GM23338 (cell line): Measurements from ENCODE around the gene RALY. TPM values are rescaled to one million over a fixed set of nuclear protein-coding genes. Genes with fewer than 3 reads are reported as not detected.

Experiments used
- ATAC-seq: fragments of 200-7000 bp; cut with Tn5 transposase; 3 replicates; pipeline ENCODE4 v1.9.1; 2020
- DNase-seq: peaks from one replicate; pipeline ENCODE4 v3.0.0-alpha.2; 2015; ENCODE audit warnings: low spot score
- H2AFZ ChIP-seq: fragments of 200-600 bp; sonication (generic); 2 replicates; pipeline ENCODE4 v1.8.0; 2016; ENCODE audit warnings: antibody characterized with exemption, mild to moderate bottlenecking, moderate library complexity
- H3F3A ChIP-seq: fragments of 200-600 bp; sonication (generic); replicated peaks from 2 replicates; pipeline ENCODE4 v1.8.0; 2017; ENCODE audit warnings: antibody characterized with exemption, mixed run types, low read depth
- H3K27ac ChIP-seq: fragments of 200-600 bp; sonication (generic); 2 replicates; pipeline ENCODE4 v1.6.1; 2016; ENCODE audit warnings: low read depth
- H3K27me3 ChIP-seq: fragments of 200-600 bp; sonication (generic); 2 replicates; pipeline ENCODE4 v1.8.0; 2016; ENCODE audit warnings: mild to moderate bottlenecking, mixed run types, moderate library complexity; ENCODE audit not compliant: insufficient read depth
- H3K36me3 ChIP-seq: fragments of 200-600 bp; sonication (generic); 2 replicates; pipeline ENCODE4 v1.8.0; 2016; ENCODE audit warnings: mild to moderate bottlenecking; ENCODE audit not compliant: insufficient read depth
- H3K4me1 ChIP-seq: fragments of 200-600 bp; sonication (generic); 2 replicates; pipeline ENCODE4 v1.8.0; 2016; ENCODE audit warnings: mild to moderate bottlenecking, moderate library complexity; ENCODE audit not compliant: insufficient read depth
- H3K4me2 ChIP-seq: fragments of 200-600 bp; sonication (generic); 2 replicates; pipeline ENCODE4 v1.7.1; 2017; ENCODE audit warnings: mixed run types
- H3K4me3 ChIP-seq: fragments of 200-600 bp; sonication (generic); 2 replicates; pipeline ENCODE4 v1.6.1; 2016; ENCODE audit warnings: mixed run types
- H3K79me2 ChIP-seq: fragments of 200-600 bp; sonication (generic); replicated peaks from 2 replicates; pipeline ENCODE4 v1.8.0; 2017; ENCODE audit warnings: mild to moderate bottlenecking; ENCODE audit not compliant: insufficient read depth
- H3K9me2 ChIP-seq: fragments of 200-600 bp; sonication (generic); 2 replicates; pipeline ENCODE4 v1.8.0; 2017; ENCODE audit not compliant: insufficient read depth
- H4K20me1 ChIP-seq: fragments of 200-600 bp; sonication (generic); replicated peaks from 2 replicates; pipeline ENCODE4 v1.8.0; 2017; ENCODE audit warnings: mild to moderate bottlenecking; ENCODE audit not compliant: insufficient read depth
- H3K27ac Mint-ChIP-seq: 2 replicates; pipeline ENCODE4 v1.8.0; 2020; ENCODE audit warnings: inconsistent platforms, mild to moderate bottlenecking, moderate library complexity, mixed read lengths
- H3K27me3 Mint-ChIP-seq: 3 replicates; pipeline ENCODE4 v1.8.0; 2022; ENCODE audit warnings: low read depth, mild to moderate bottlenecking, moderate library complexity, mixed read lengths, inconsistent platforms; ENCODE audit not compliant: insufficient read depth, poor library complexity
- H3K36me3 Mint-ChIP-seq: 3 replicates; pipeline ENCODE4 v1.8.0; 2021; ENCODE audit warnings: low read depth, mild to moderate bottlenecking, inconsistent platforms, moderate library complexity, mixed read lengths
- H3K4me1 Mint-ChIP-seq: 3 replicates; pipeline ENCODE4 v1.8.0; 2020; ENCODE audit warnings: mild to moderate bottlenecking, inconsistent platforms, mixed read lengths
- H3K4me3 Mint-ChIP-seq: 3 replicates; pipeline ENCODE4 v1.8.0; 2021; ENCODE audit warnings: moderate library complexity, mild to moderate bottlenecking, inconsistent platforms, mixed read lengths
- H3K9me3 Mint-ChIP-seq: 3 replicates; pipeline ENCODE4 v1.8.0; 2020; ENCODE audit warnings: moderate library complexity, mild to moderate bottlenecking, inconsistent platforms, mixed read lengths
- CREB1 ChIP-seq: fragments of 250-450 bp; sonication (Bioruptor Pico); IDR thresholded peaks from 2 replicates; pipeline ENCODE4 v1.5.0; 2020; ENCODE audit warnings: low read depth, mild to moderate bottlenecking, moderate library complexity
- CTCF ChIP-seq, 2 experiments: fragments of 200-600 bp in 1 of 2; sonication (generic) in 1 of 2; conservative IDR thresholded peaks; 2 replicates each; pipeline versions ENCODE4 v1.5.1 to v1.6.1; 2016 to 2017; ENCODE audit warnings: antibody characterized with exemption in 2 of 2, low read depth in 2 of 2, mild to moderate bottlenecking in 2 of 2, moderate library complexity in 1 of 2
- ETS1 ChIP-seq: IDR thresholded peaks from 2 replicates; pipeline ENCODE4 v1.6.1; 2016; ENCODE audit warnings: antibody characterized with exemption
- EZH2 ChIP-seq: fragments of 200-600 bp; sonication (generic); IDR thresholded peaks from one replicate; pipeline ENCODE4 v1.8.0; 2017; ENCODE audit warnings: antibody characterized with exemption, mild to moderate bottlenecking, low read depth; ENCODE audit not compliant: unreplicated experiment
- EZH2phosphoT487 ChIP-seq: fragments of 200-600 bp; sonication (generic); IDR thresholded peaks from one replicate; pipeline ENCODE4 v1.8.1; 2018; ENCODE audit warnings: antibody characterized with exemption; ENCODE audit not compliant: unreplicated experiment
- NANOG ChIP-seq: IDR thresholded peaks from 2 replicates; pipeline ENCODE4 v1.6.1; 2016; ENCODE audit warnings: antibody characterized with exemption, borderline replicate concordance
- REST ChIP-seq: IDR thresholded peaks from one replicate; pipeline ENCODE4 v1.6.1; 2018; ENCODE audit warnings: antibody characterized with exemption; ENCODE audit not compliant: unreplicated experiment
- STAT1 ChIP-seq: IDR thresholded peaks from one replicate; pipeline ENCODE4 v1.6.1; 2016; ENCODE audit warnings: antibody characterized with exemption; ENCODE audit not compliant: unreplicated experiment
- ZNF114 ChIP-seq: fragments of 250-450 bp; sonication (Bioruptor Pico); IDR thresholded peaks from 2 replicates; pipeline ENCODE4 v1.5.0; 2020; ENCODE audit warnings: mild to moderate bottlenecking, moderate library complexity
- ZNF331 ChIP-seq: fragments of 250-450 bp; sonication (Bioruptor Pico); IDR thresholded peaks from 2 replicates; pipeline ENCODE4 v1.5.0; 2020; ENCODE audit warnings: low read depth, mild to moderate bottlenecking, moderate library complexity
- polyA plus RNA-seq: library from polyadenylated mRNA; unstranded; fragments of >200 nt; fragmentation: Nextera tagmentation; extraction: Ambion mirVana; gene quantifications from 2 replicates; pipeline ENCODE4 v1.2.1, GENCODE V29; 2016
- total RNA-seq: library from RNA; depleted of rRNA; stranded (reverse); fragments of >200 nt; shearing (Covaris generic); gene quantifications from 2 replicates; pipeline ENCODE4 v1.2.3, GENCODE V29; 2014

RALY gene
- total and polyA plus RNA-seq, 2 experiments from 2014 or later: 144 to 167 TPM

- H3K9me3 Mint-ChIP-seq: no peaks in the 10 kb centered on the region
- TF ChIP-seq ZNF114: no peak
- no peak for TF ChIP-seq ZNF331 (CRISPR knock-in tag)
- TF ChIP-seq REST: no peak
- TF ChIP-seq EZH2phosphoT487: no peak
- TF ChIP-seq NANOG: no peak
- TF ChIP-seq STAT1: no peak
- H3K79me2 ChIP-seq: peaks cover 90% of the 10 kb centered on the region
These were observed 51.6 kb downstream of the RALY start for GRCh38 chr20:34045294-34045693.

GRCh38 chr20:34045930-34046725 is 52.4 kb downstream of the RALY start:
- Mint-ChIP-seq H3K4me1 (peaks cover 43% of the 10 kb centered on the region), H3K27me3 (peaks cover 7% of the 10 kb centered on the region), H3K9me3 (no peaks in the 10 kb centered on the region), H3K36me3 (no peaks in the 10 kb centered on the region), H3K4me3 (peak overlapping the region; percentile 13), H3K27ac (no peak overlapping the region)
- H3K27ac ChIP-seq: no peak overlapping the region
- H3K4me2 ChIP-seq: peak overlapping the region; percentile 68
- H4K20me1 ChIP-seq: peaks cover 64% of the 10 kb centered on the region
- H3K4me1 ChIP-seq: peaks cover 39% of the 10 kb centered on the region
- H3K36me3 ChIP-seq: no peaks in the 10 kb centered on the region
- no peak overlapping the region for H3K4me3 ChIP-seq
- H3K27me3 ChIP-seq: no peaks in the 10 kb centered on the region
- H2AFZ ChIP-seq: no peak overlapping the region
- no peaks in the 10 kb centered on the region for H3F3A ChIP-seq
- peaks cover 90% of the 10 kb centered on the region for H3K79me2 ChIP-seq
- no peaks in the 10 kb centered on the region; the same call in 1 of the 2 replicates for H3K9me2 ChIP-seq
- peak; percentile 82 for DNase-seq
- peak; percentile 89 for ATAC-seq
- no peak for TF ChIP-seq NANOG
- TF ChIP-seq CREB1 (CRISPR knock-in tag): no peak
- no peak for TF ChIP-seq ZNF114
- TF ChIP-seq EZH2phosphoT487: no peak
- no peak for TF ChIP-seq CTCF (conservative IDR thresholded peaks at IDR 0.05; ENCODE audit: low read depth in 2 of 2)
- no peak for TF ChIP-seq REST
- TF ChIP-seq ETS1: no peak
- no peak for TF ChIP-seq STAT1
- no peak for TF ChIP-seq ZNF331 (CRISPR knock-in tag)
- no peak for TF ChIP-seq EZH2

More at GRCh38 chr20:34045294-34045693, 51.6 kb downstream of the RALY start:
- H3K27me3 Mint-ChIP-seq: peaks cover 7% of the 10 kb centered on the region
- DNase-seq: no peak
- H3K4me2 ChIP-seq: peak overlapping the region; percentile 68
- no peaks in the 10 kb centered on the region for H3K36me3 ChIP-seq
- H3K27ac ChIP-seq: no peak overlapping the region
- peaks cover 39% of the 10 kb centered on the region for H3K4me1 ChIP-seq
- H3K36me3 Mint-ChIP-seq: no peaks in the 10 kb centered on the region
- peaks cover 45% of the 10 kb centered on the region for H3K4me1 Mint-ChIP-seq
- H3K27ac Mint-ChIP-seq: no peak overlapping the region
- H3K4me3 Mint-ChIP-seq: peak overlapping the region; percentile 13; the same call in 1 of the 3 replicates
- no peaks in the 10 kb centered on the region; the same call in 1 of the 2 replicates for H3K9me2 ChIP-seq
- ATAC-seq: no peak
- peaks cover 57% of the 10 kb centered on the region for H4K20me1 ChIP-seq
- H3K4me3 ChIP-seq: no peak overlapping the region
- H2AFZ ChIP-seq: no peak overlapping the region
- no peaks in the 10 kb centered on the region for H3K27me3 ChIP-seq
- no peaks in the 10 kb centered on the region for H3F3A ChIP-seq
